ENCODE results near the gene GDPD3.

Gene GDPD3

DNA sequence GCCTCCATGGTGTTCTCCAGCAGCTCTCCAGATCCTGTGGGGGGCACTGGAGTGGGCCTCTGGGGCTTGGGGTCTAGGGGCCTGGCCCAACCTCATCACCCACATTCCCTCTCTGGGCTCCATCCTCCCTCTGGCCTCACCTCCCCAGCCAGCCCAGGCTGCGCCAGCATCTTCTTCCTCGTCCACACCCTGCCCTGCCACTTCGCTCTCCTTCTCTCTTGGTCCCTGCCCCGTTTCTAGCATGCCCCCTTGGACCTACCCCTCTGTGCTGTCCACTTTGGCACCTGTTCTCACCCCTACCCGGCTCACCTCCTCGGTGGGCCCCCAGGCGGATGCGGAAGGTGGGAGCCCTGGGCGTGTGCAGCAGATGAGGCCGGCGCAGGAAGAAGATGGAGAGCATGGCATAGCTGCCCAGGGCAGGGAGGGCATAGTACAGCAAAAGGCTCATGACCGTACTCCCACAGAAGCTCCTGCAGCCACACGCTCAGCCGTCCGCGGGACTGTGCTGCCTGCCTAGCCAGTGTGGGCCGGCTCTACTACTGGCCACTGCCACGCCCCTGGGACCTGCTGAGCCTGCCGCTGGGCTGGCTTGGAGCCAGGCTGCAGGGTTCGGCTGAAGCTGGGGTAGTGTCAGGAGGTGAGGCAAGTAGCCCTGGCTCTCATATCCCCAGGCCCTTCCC lies at the start of gene GDPD3:
Gene GDPD3, minus strand, starts transcription at position 507 of the 680 bp plus-strand sequence. Its CDS starts 59 bp downstream, at position 448.
- Histone ChIP-seq H3K9me3 (no peaks in the 10 kb centered on the region), H3K27me3 (ENCODE audit: low read depth) (no peaks in the 10 kb centered on the region), H3K4me1 (no peaks in the 10 kb centered on the region), H3K4me3 (no peak within 1 kb of the TSS), H3K36me3 (replicated peaks) (peaks cover 9% of the 10 kb centered on the region; the same call in 1 of the 2 replicates)
- in situ Hi-C loops (cut with MboI; ENCODE audit: low sequenced_read_pairs), result loop anchor here (25.0 kb wide), 1 partner anchor 524 kb away; no protein-coding TSS in a partner anchor
- DNase-seq (ENCODE audit: low spot score in 2 of 2), result peak in 1 of 2 experiments; percentile 27

GRCh38 chr16:30157214-30157613 lies 43.9 kb upstream of the GDPD3 start:
- no peaks in the 10 kb centered on the region for H3K9me3 ChIP-seq
- no peaks in the 10 kb centered on the region for H3K27me3 ChIP-seq (ENCODE audit: low read depth)
- in situ Hi-C loops (cut with MboI; ENCODE audit: low sequenced_read_pairs), result no loop called here
- H3K36me3 ChIP-seq (replicated peaks), result no peaks in the 10 kb centered on the region
- no peak overlapping the region for H3K4me3 ChIP-seq
- H3K4me1 ChIP-seq, result no peaks in the 10 kb centered on the region
- DNase-seq (ENCODE audit: low spot score in 2 of 2), result no peak

DNA sequence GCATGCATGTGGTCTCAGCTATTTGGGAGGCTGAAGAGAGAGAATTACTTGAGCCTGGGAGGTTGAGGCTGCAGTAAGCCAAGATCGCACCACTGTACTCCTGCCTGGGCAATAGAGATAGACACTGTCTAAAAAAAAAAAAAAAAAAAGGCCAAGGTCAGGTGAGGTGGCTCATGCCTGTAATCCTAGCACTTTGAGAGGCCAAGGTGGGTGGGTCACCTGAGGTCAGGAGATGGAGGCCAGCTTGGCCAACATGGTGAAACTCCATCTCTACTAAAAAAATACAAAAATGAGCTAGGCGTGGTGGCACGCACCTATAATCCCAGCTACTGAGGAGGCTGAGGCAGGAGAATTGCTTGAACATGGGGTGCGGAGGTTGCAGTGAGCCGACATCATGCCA lies 41.9 kb upstream of the GDPD3 start:
- Histone ChIP-seq H3K27me3 (ENCODE audit: low read depth) (no peaks in the 10 kb centered on the region), H3K4me3 (no peak overlapping the region), H3K4me1 (no peaks in the 10 kb centered on the region), H3K36me3 (replicated peaks) (no peaks in the 10 kb centered on the region), H3K9me3 (no peaks in the 10 kb centered on the region)
- no peak for DNase-seq (ENCODE audit: low spot score in 2 of 2)
- in situ Hi-C loops (cut with MboI; ENCODE audit: low sequenced_read_pairs), result no loop called here

GRCh38 chr16:30152517-30152916 lies 39.2 kb upstream of the GDPD3 start:
- in situ Hi-C loops (cut with MboI; ENCODE audit: low sequenced_read_pairs), result no loop called here
- Histone ChIP-seq H3K4me3 (no peak overlapping the region), H3K27me3 (ENCODE audit: low read depth) (no peaks in the 10 kb centered on the region), H3K9me3 (peaks cover 16% of the 10 kb centered on the region), H3K4me1 (no peaks in the 10 kb centered on the region), H3K36me3 (replicated peaks) (no peaks in the 10 kb centered on the region)
- no peak for DNase-seq (ENCODE audit: low spot score in 2 of 2)

DNA sequence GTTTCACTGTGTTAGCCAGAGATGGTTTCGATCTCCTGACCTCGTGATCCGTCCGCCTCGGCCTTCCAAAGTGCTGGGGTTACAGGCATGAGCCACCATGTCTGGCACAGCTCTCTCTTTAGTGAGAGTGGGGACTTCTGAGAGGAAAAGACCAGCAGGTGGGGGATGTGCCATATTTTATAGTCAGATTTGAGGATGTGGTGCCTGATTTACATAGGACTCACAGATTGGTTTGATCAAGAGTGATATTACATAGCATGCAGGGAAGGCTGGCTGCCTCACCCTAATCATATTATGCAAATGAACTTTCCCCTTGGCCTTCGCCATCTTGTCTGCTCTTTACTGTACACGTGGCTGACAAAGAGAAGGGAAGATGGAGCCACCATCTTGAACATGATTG lies 37.8 kb upstream of the GDPD3 start:
- Histone ChIP-seq H3K4me1 (no peaks in the 10 kb centered on the region), H3K9me3 (peaks cover 16% of the 10 kb centered on the region), H3K27me3 (ENCODE audit: low read depth) (no peaks in the 10 kb centered on the region), H3K4me3 (no peak overlapping the region), H3K36me3 (replicated peaks) (no peaks in the 10 kb centered on the region)
- no peak for DNase-seq (ENCODE audit: low spot score in 2 of 2)
- in situ Hi-C loops (cut with MboI; ENCODE audit: low sequenced_read_pairs), result no loop called here

GRCh38 chr16:30149250-30149930 lies 36.1 kb upstream of the GDPD3 start:
- Histone ChIP-seq H3K4me1 (no peaks in the 10 kb centered on the region), H3K9me3 (peaks cover 16% of the 10 kb centered on the region), H3K4me3 (no peak overlapping the region), H3K27me3 (ENCODE audit: low read depth) (no peaks in the 10 kb centered on the region), H3K36me3 (replicated peaks) (no peaks in the 10 kb centered on the region)
- no peak for DNase-seq (ENCODE audit: low spot score in 2 of 2)
- in situ Hi-C loops (cut with MboI; ENCODE audit: low sequenced_read_pairs), result no loop called here

DNA sequence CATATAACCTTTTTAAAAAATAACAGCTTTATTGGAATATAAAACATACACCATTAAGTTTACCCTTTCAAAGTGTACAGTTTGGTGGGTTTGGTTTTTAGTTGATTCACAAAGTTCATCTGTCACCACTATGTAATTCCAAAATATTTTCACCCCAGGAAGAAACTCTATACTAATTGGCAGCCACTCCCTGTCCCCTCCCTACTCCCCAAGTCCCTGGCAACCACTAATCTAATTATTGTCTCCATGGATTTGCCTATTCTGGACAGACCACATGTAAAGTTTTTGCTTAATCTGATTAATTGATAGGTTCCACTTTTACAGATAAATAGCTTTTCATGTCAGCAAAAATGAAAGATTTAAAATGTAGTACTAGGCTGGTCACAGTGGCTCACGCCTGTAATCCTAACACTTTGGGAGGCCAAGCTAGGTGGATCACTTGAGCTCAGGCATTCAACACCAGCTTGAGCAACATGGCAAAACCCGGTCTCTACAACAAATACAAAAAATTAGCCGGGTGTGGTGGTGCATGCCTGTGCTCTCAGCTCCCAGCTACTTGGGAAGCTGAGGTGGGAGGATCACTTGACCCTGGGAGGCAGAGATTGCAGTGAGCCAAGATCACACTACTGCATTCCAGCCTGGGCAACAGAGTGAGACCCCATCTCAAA lies 34.6 kb upstream of the GDPD3 start:
- Histone ChIP-seq H3K4me1 (no peaks in the 10 kb centered on the region), H3K9me3 (peaks cover 16% of the 10 kb centered on the region), H3K4me3 (no peak overlapping the region), H3K36me3 (replicated peaks) (no peaks in the 10 kb centered on the region), H3K27me3 (ENCODE audit: low read depth) (no peaks in the 10 kb centered on the region)
- in situ Hi-C loops (cut with MboI; ENCODE audit: low sequenced_read_pairs), result no loop called here
- no peak for DNase-seq (ENCODE audit: low spot score in 2 of 2)

- peaks cover 16% of the 10 kb centered on the region for H3K9me3 ChIP-seq
- no peak overlapping the region for H3K4me3 ChIP-seq
- H3K27me3 ChIP-seq (ENCODE audit: low read depth), result no peaks in the 10 kb centered on the region
- in situ Hi-C loops (cut with MboI; ENCODE audit: low sequenced_read_pairs), result no loop called here
- no peak for DNase-seq (ENCODE audit: low spot score in 2 of 2)
- H3K36me3 ChIP-seq (replicated peaks), result no peaks in the 10 kb centered on the region
- H3K4me1 ChIP-seq, result no peaks in the 10 kb centered on the region
These were observed 32.3 kb upstream of the GDPD3 start for GRCh38 chr16:30145657-30146056.

GRCh38 chr16:30144917-30145316 lies 31.6 kb upstream of the GDPD3 start:
- no peak for DNase-seq (ENCODE audit: low spot score in 2 of 2)
- H3K9me3 ChIP-seq, result peaks cover 15% of the 10 kb centered on the region
- in situ Hi-C loops (cut with MboI; ENCODE audit: low sequenced_read_pairs), result no loop called here
- no peaks in the 10 kb centered on the region for H3K36me3 ChIP-seq (replicated peaks)
- H3K4me1 ChIP-seq, result no peaks in the 10 kb centered on the region
- H3K4me3 ChIP-seq, result no peak overlapping the region
- no peaks in the 10 kb centered on the region for H3K27me3 ChIP-seq (ENCODE audit: low read depth)

DNA sequence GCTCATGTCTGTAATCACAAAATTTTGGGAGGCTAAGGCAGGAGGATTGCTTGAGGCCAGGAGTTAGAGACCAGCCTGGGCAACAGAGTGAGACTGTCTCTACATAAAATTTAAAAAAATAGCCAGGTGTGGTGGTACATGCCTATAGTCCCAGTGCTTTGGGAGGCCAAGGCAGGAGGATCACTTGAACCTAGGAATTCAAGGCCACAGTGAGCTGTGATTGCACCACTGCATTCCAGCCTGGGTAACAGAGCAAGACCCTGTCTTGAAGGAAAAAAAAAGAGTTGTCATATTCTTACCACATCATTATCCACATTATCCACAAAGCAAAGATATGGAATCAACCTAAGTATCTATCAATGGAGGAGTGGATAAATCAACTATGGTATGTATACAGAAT lies 30.7 kb upstream of the GDPD3 start:
- Histone ChIP-seq H3K36me3 (replicated peaks) (no peaks in the 10 kb centered on the region), H3K4me3 (no peak overlapping the region), H3K9me3 (peaks cover 6% of the 10 kb centered on the region; the same call in 1 of the 2 replicates), H3K27me3 (ENCODE audit: low read depth) (no peaks in the 10 kb centered on the region), H3K4me1 (no peaks in the 10 kb centered on the region)
- DNase-seq (ENCODE audit: low spot score in 2 of 2), result no peak
- in situ Hi-C loops (cut with MboI; ENCODE audit: low sequenced_read_pairs), result no loop called here

GRCh38 chr16:30143347-30143702 lies 30.0 kb upstream of the GDPD3 start:
- Histone ChIP-seq H3K36me3 (replicated peaks) (no peaks in the 10 kb centered on the region), H3K27me3 (ENCODE audit: low read depth) (no peaks in the 10 kb centered on the region), H3K4me3 (no peak overlapping the region), H3K4me1 (no peaks in the 10 kb centered on the region), H3K9me3 (no peaks in the 10 kb centered on the region)
- no peak for DNase-seq (ENCODE audit: low spot score in 2 of 2)
- in situ Hi-C loops (cut with MboI; ENCODE audit: low sequenced_read_pairs), result no loop called here

GRCh38 chr16:30142672-30143346 lies 29.5 kb upstream of the GDPD3 start:
- Histone ChIP-seq H3K4me1 (no peaks in the 10 kb centered on the region), H3K9me3 (no peaks in the 10 kb centered on the region), H3K27me3 (ENCODE audit: low read depth) (no peaks in the 10 kb centered on the region), H3K4me3 (no peak overlapping the region), H3K36me3 (replicated peaks) (no peaks in the 10 kb centered on the region)
- in situ Hi-C loops (cut with MboI; ENCODE audit: low sequenced_read_pairs), result no loop called here
- DNase-seq (ENCODE audit: low spot score in 2 of 2), result no peak

- H3K9me3 ChIP-seq, result no peaks in the 10 kb centered on the region
- H3K36me3 ChIP-seq (replicated peaks), result no peaks in the 10 kb centered on the region
- DNase-seq (ENCODE audit: low spot score in 2 of 2), result no peak
- in situ Hi-C loops (cut with MboI; ENCODE audit: low sequenced_read_pairs), result no loop called here
- H3K27me3 ChIP-seq (ENCODE audit: low read depth), result no peaks in the 10 kb centered on the region
- no peak overlapping the region for H3K4me3 ChIP-seq
- no peaks in the 10 kb centered on the region for H3K4me1 ChIP-seq
These were observed 28.4 kb upstream of the GDPD3 start for GRCh38 chr16:30141750-30142149.
